ENCODE data around the gene ERN1.
A peak's percentile ranks its signal among the peaks of the same experiment; 100 is the strongest.
"Not testable (repeated sequence)": the region's sequence is repeated elsewhere in the genome, so short reads cannot be mapped to it uniquely, and the experiment has no call there.

ERN1 gene

GRCh38 chr17:64134216-64134970 lies 4.4 kb upstream of the ERN1 start:
- no peak for DNase-seq (ENCODE audit: low spot score)

GRCh38 chr17:64133546-64134215 lies 3.7 kb upstream of the ERN1 start:
- peak; percentile 56 for DNase-seq (ENCODE audit: low spot score)

- DNase-seq (ENCODE audit: low spot score), result no peak
Observed at GRCh38 chr17:64131606-64132270, 1.8 kb upstream of the ERN1 start.

GRCh38 chr17:64130559-64131001 lies 636 bp upstream of the ERN1 start:
- DNase-seq (ENCODE audit: low spot score), result no peak

GRCh38 chr17:64129515-64129764 lies 504 bp downstream of the ERN1 start:
- DNase-seq (ENCODE audit: low spot score), result no peak

- peak; percentile 41 for DNase-seq (ENCODE audit: low spot score)
Observed at GRCh38 chr17:64128787-64129514, 993 bp downstream of the ERN1 start.

- DNase-seq (ENCODE audit: low spot score), result no peak
Observed at GRCh38 chr17:64126918-64127317, 3.0 kb downstream of the ERN1 start.

- DNase-seq (ENCODE audit: low spot score), result no peak
Observed at GRCh38 chr17:64125937-64126336, 4.0 kb downstream of the ERN1 start.

GRCh38 chr17:64124609-64125008 lies 5.3 kb downstream of the ERN1 start:
- DNase-seq (ENCODE audit: low spot score), result no peak

- no peak for DNase-seq (ENCODE audit: low spot score)
Observed at GRCh38 chr17:64123114-64123513, 6.8 kb downstream of the ERN1 start.

GRCh38 chr17:64120972-64121786 lies 8.8 kb downstream of the ERN1 start:
- not testable (repeated sequence) for DNase-seq (ENCODE audit: low spot score)

- no peak for DNase-seq (ENCODE audit: low spot score)
Observed at GRCh38 chr17:64120159-64120810, 9.7 kb downstream of the ERN1 start.

- no peak for DNase-seq (ENCODE audit: low spot score)
Observed at GRCh38 chr17:64117981-64118979, 11.7 kb downstream of the ERN1 start.

GRCh38 chr17:64115822-64116534 lies 14.0 kb downstream of the ERN1 start:
- DNase-seq (ENCODE audit: low spot score), result no peak

- DNase-seq (ENCODE audit: low spot score), result no peak
Observed at GRCh38 chr17:64115043-64115698, 14.8 kb downstream of the ERN1 start.

GRCh38 chr17:64113006-64113405 lies 16.9 kb downstream of the ERN1 start:
- DNase-seq (ENCODE audit: low spot score), result no peak

GRCh38 chr17:64111831-64112230 lies 18.1 kb downstream of the ERN1 start:
- DNase-seq (ENCODE audit: low spot score), result no peak

GRCh38 chr17:64110379-64111152 lies 19.4 kb downstream of the ERN1 start:
- DNase-seq (ENCODE audit: low spot score), result no peak
